B cell (primary cell): ENCODE measurements around the gene MEOX2. TPM values are rescaled to one million over a fixed set of nuclear protein-coding genes. Genes with fewer than 3 reads are reported as not detected.

Experiments
- ATAC-seq: fragments of 200-7000 bp; cut with Tn5 transposase; one replicate; pipeline ENCODE4 v1.10.0; 2021; ENCODE audit warnings: low read depth, mild to moderate bottlenecking, moderate number of reproducible peaks, moderate library complexity
- CTCF ChIA-PET: fragments of 350-600 bp; sonication (Branson Sonifier 250); formaldehyde crosslinking; loops from one replicate; lab custom pipeline; 2021; ENCODE audit warnings: antibody characterized with exemption, inconsistent platforms; lab: Charles Lee
- POLR2A ChIA-PET: fragments of 350-600 bp; sonication (Branson Sonifier 250); formaldehyde crosslinking; loops from one replicate; lab custom pipeline; 2021; ENCODE audit warnings: antibody characterized with exemption; lab: Charles Lee
- DNase-seq: peaks from one replicate; pipeline ENCODE4 v3.0.0; 2013
- H2AFZ ChIP-seq: 2 replicates; pipeline ENCODE4 v1.6.1; 2012; ENCODE audit warnings: mild to moderate bottlenecking, low read depth, low read length; ENCODE audit not compliant: insufficient read depth, poor library complexity, severe bottlenecking
- H3K27ac ChIP-seq, 2 donors: 1 replicate in 1 of 2; 2 replicates in 1 of 2; pipeline ENCODE4 v1.5.1; 2012 to 2013; ENCODE audit warnings: low read length in 2 of 2, mild to moderate bottlenecking in 2 of 2, moderate library complexity in 1 of 2
- H3K27me3 ChIP-seq, 4 experiments: fragments of 200-600 bp in 1 of 4; sonication (generic) in 1 of 4; replicated peaks in 1 of 4; 1 replicate in 2 of 4; 2 replicates in 2 of 4; pipeline versions ENCODE4 v1.6.1 to v1.7.0; 2013 to 2016; ENCODE audit warnings: low read length in 3 of 4, mild to moderate bottlenecking in 2 of 4, mixed read lengths in 1 of 4, moderate library complexity in 1 of 4; ENCODE audit not compliant: insufficient read depth in 4 of 4, control insufficient read depth in 3 of 4; ENCODE audit errors: control extremely low read depth in 1 of 4
- H3K36me3 ChIP-seq, 2 experiments: replicated peaks in 1 of 2; 1 replicate in 1 of 2; 2 replicates in 1 of 2; pipeline versions ENCODE4 v1.6.1 to v1.7.1; 2013; ENCODE audit warnings: low read length in 1 of 2; ENCODE audit not compliant: insufficient read depth in 2 of 2, control insufficient read depth in 1 of 2; ENCODE audit errors: control extremely low read depth in 1 of 2, extremely low read depth in 1 of 2
- H3K4me1 ChIP-seq, 2 donors: fragments of 200-600 bp in 1 of 2; sonication (generic) in 1 of 2; 1 replicate in 1 of 2; 2 replicates in 1 of 2; pipeline versions ENCODE4 v1.5.1 to v1.6.1; 2013 to 2017; ENCODE audit warnings: low read length in 2 of 2; ENCODE audit not compliant: control insufficient read depth in 2 of 2, insufficient read depth in 2 of 2
- H3K4me2 ChIP-seq: replicated peaks from 2 replicates; pipeline ENCODE3; 2012; ENCODE audit warnings: mild to moderate bottlenecking, low read depth, low read length; ENCODE audit not compliant: poor library complexity, severe bottlenecking
- H3K4me3 ChIP-seq, 5 experiments: fragments of 200-600 bp in 1 of 5; sonication (generic) in 1 of 5; 1 replicate in 3 of 5; 2 replicates in 2 of 5; pipeline versions ENCODE4 v1.5.1 to v1.7.0; 2011 to 2016; ENCODE audit warnings: low read length in 4 of 5, mild to moderate bottlenecking in 4 of 5, low read depth in 2 of 5, control low read depth in 1 of 5, moderate library complexity in 1 of 5; ENCODE audit not compliant: insufficient read depth in 1 of 5; ENCODE audit errors: control extremely low read depth in 1 of 5, extremely low read depth in 1 of 5
- H3K79me2 ChIP-seq: fragments of 200-600 bp; sonication (generic); one replicate; pipeline ENCODE4 v1.6.0; 2016; ENCODE audit warnings: low read length; ENCODE audit not compliant: control insufficient read depth, insufficient read depth
- H3K9ac ChIP-seq: fragments of 200-600 bp; sonication (generic); 2 replicates; pipeline ENCODE4 v1.6.1; 2017; ENCODE audit warnings: mild to moderate bottlenecking, low read length, moderate library complexity
- H3K9me3 ChIP-seq, 3 donors: one replicate each; pipeline versions ENCODE4 v1.6.1 to v1.7.1; 2013; ENCODE audit warnings: low read length in 2 of 3; ENCODE audit not compliant: control insufficient read depth in 2 of 3, insufficient read depth in 1 of 3; ENCODE audit errors: control extremely low read depth in 1 of 3
- H4K20me1 ChIP-seq: 2 replicates; pipeline ENCODE4 v1.6.0; 2012; ENCODE audit warnings: mild to moderate bottlenecking, low read length; ENCODE audit not compliant: insufficient read depth, control insufficient read depth, poor library complexity, severe bottlenecking
- H3K27ac Mint-ChIP-seq: one replicate; pipeline ENCODE4 v1.8.0; 2021; ENCODE audit warnings: mixed read lengths
- H3K27me3 Mint-ChIP-seq: one replicate; pipeline ENCODE4 v1.8.0; 2021; ENCODE audit warnings: mixed read lengths
- H3K4me1 Mint-ChIP-seq: one replicate; pipeline ENCODE4 v1.8.0; 2021; ENCODE audit warnings: mixed read lengths
- H3K4me3 Mint-ChIP-seq: one replicate; pipeline ENCODE4 v1.8.0; 2021; ENCODE audit warnings: mixed read lengths
- H3K9me3 Mint-ChIP-seq: one replicate; pipeline ENCODE4 v1.8.0; 2022; ENCODE audit warnings: mixed read lengths; ENCODE audit not compliant: insufficient read depth
- EZH2 ChIP-seq: IDR thresholded peaks from 2 replicates; pipeline ENCODE4 v1.6.1; 2012; ENCODE audit warnings: borderline replicate concordance, low read depth, mild to moderate bottlenecking, moderate library complexity, low read length; ENCODE audit not compliant: insufficient read depth, poor library complexity, severe bottlenecking
- WGBS: methylation state at CpG from one replicate; pipeline ENCODE4 v1.1.5; 2013; ENCODE audit warnings: missing lambda C conversion rate; ENCODE audit not compliant: insufficient coverage; 5-methylcytosine and 5-hydroxymethylcytosine counted together
- intact Hi-C: fragments of 100-400 bp; cut with micrococcal nuclease; formaldehyde crosslinking; loops from one replicate; pipeline ENCODE4 v1.10.0; 2022
- polyA plus RNA-seq: library from polyadenylated mRNA; depleted of rRNA; stranded (reverse); fragments of >200 nt; gene quantifications from 2 replicates; pipeline ENCODE4 v1.2.3, GENCODE V29; 2012
- total RNA-seq, 2 donors: library from RNA; stranded (reverse); fragments of 120-200 nt in 1 of 2; gene quantifications; 1 replicate in 1 of 2; 2 replicates in 1 of 2; pipeline versions ENCODE4 v1.2.3 to v1.2.4, GENCODE V29; 2013 to 2022
- TF ChIP-seq, protein P1 (sequence below): fragments of 200-600 bp; IDR thresholded peaks from one replicate; pipeline ENCODE4 v1.8.0; 2022; ENCODE audit warnings: antibody characterized with exemption, mild to moderate bottlenecking

The MEOX2 gene
- total and polyA plus RNA-seq, 2 donors (not counting 1 experiment from before 2014, with no cell fraction given), result not detected

DNA sequence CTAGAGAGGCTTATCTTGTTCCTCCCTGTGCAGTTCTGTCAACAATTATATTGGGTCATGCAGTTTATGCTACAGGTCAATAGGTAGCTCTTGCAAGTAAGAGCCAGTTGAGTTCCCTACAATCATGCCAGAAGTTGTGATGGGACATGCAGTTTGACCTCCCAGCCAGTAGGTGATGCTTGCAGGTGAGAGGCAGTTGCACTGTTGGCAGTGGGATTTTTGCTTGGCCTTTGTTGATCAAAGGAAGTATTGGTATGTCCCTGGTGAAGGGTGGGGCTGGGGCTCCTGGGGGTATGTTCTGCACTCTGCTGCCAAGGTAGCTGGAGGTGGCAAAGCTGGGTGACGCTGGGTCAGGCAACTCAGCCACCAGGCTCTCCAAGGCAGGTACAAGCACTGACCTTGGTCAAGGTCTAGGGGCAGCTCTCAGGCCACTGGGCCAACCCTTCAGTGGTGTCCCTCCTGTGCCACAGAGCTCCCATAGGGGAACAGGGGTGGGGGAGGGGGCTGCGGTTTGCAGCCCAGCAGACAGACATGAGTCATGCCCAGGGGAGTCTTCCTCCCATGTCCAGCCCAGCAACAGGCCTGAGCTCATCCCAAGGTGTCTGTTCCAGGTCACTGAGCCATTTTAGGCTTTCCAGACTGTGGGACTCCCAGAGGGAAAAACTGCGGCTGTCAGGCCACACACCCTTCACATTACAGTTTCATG is 43.3 kb downstream of the MEOX2 start:
- Histone ChIP-seq H3K9ac (no peak overlapping the region), H3K36me3 (no peaks in the 10 kb centered on the region), H3K4me3 (no peak overlapping the region), H4K20me1 (no peaks in the 10 kb centered on the region), H3K4me2 (no peak overlapping the region), H3K4me1 (no peaks in the 10 kb centered on the region), H3K27me3 (no peaks in the 10 kb centered on the region), H3K79me2 (no peaks in the 10 kb centered on the region), H3K27ac (no peak overlapping the region), H3K9me3 (peaks cover 0 to 11% (median 0%) of the 10 kb centered on the region in 3 donors), H2AFZ (no peak overlapping the region)
- ChIA-PET CTCF (no interaction called here), POLR2A (no interaction called here)
- intact Hi-C loops, result no loop called here
- WGBS, result 90% methylated on average over 3 of the region's 3 CpGs
- DNase-seq, result no peak
- H3K27me3 Mint-ChIP-seq, result no peaks in the 10 kb centered on the region
- no peaks in the 10 kb centered on the region for H3K4me1 Mint-ChIP-seq
- no peak for ATAC-seq
- H3K9me3 Mint-ChIP-seq, result peaks cover 6% of the 10 kb centered on the region
- H3K27ac Mint-ChIP-seq, result no peak overlapping the region
- no peak overlapping the region for H3K4me3 Mint-ChIP-seq
- no peak for TF ChIP-seq EZH2
- TF ChIP-seq, protein P1, sequence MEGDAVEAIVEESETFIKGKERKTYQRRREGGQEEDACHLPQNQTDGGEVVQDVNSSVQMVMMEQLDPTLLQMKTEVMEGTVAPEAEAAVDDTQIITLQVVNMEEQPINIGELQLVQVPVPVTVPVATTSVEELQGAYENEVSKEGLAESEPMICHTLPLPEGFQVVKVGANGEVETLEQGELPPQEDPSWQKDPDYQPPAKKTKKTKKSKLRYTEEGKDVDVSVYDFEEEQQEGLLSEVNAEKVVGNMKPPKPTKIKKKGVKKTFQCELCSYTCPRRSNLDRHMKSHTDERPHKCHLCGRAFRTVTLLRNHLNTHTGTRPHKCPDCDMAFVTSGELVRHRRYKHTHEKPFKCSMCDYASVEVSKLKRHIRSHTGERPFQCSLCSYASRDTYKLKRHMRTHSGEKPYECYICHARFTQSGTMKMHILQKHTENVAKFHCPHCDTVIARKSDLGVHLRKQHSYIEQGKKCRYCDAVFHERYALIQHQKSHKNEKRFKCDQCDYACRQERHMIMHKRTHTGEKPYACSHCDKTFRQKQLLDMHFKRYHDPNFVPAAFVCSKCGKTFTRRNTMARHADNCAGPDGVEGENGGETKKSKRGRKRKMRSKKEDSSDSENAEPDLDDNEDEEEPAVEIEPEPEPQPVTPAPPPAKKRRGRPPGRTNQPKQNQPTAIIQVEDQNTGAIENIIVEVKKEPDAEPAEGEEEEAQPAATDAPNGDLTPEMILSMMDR, result no peak

DNA sequence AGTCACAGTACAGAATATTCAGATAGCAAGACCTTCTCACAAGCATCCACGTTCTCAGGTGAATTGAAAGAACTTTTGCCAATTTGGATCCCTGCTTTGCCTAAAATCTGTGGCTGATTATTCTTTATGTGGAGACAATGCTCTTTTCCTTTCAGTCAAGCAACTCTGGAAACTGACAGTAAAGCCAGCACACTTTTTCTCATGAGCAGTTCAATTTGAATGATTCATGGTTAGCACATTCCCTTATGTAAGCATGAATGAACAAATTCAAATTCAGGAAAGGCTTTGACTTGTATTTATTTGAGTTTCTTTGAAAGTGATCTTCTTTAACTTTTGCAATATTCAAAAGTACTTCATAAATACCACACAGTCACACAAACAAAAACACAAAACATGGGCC is 57.6 kb downstream of the MEOX2 start:
- Histone ChIP-seq H2AFZ (no peak overlapping the region), H3K4me2 (no peak overlapping the region), H3K9me3 (no peaks in the 10 kb centered on the region), H3K9ac (no peak overlapping the region), H3K79me2 (no peaks in the 10 kb centered on the region), H3K36me3 (no peaks in the 10 kb centered on the region), H3K27ac (no peak overlapping the region), H3K4me1 (no peaks in the 10 kb centered on the region), H3K27me3 (no peaks in the 10 kb centered on the region), H4K20me1 (no peaks in the 10 kb centered on the region), H3K4me3 (no peak overlapping the region)
- H3K27ac Mint-ChIP-seq, result no peak overlapping the region
- H3K4me1 Mint-ChIP-seq, result no peaks in the 10 kb centered on the region
- ATAC-seq (no peak), DNase-seq (no peak)
- intact Hi-C loops, result no loop called here
- WGBS, result no CpG with 5 or more reads among the region's 1 CpG
- POLR2A ChIA-PET, result no interaction called here
- peaks cover 3% of the 10 kb centered on the region for H3K9me3 Mint-ChIP-seq
- CTCF ChIA-PET, result no interaction called here
- H3K27me3 Mint-ChIP-seq, result no peaks in the 10 kb centered on the region
- TF ChIP-seq EZH2, result no peak
- TF ChIP-seq, protein P1, result no peak
- no peak overlapping the region for H3K4me3 Mint-ChIP-seq
